Measurements from ENCODE around the gene TMED5.
"Not testable (repeated sequence)": the region's sequence is repeated elsewhere in the genome, so short reads cannot be mapped to it uniquely, and the experiment has no call there.

The TMED5 gene

GRCh38 chr1:93194231-93194990, 14.2 kb upstream of the TMED5 start:
- DNase-seq (ENCODE audit: extremely low read depth, low read depth): no peak
- no peak for TF ChIP-seq CTCF (IDR thresholded peaks at IDR 0.05; ENCODE audit: low read depth, low read length, missing control alignments)
- H3K4me3 ChIP-seq (replicated peaks; ENCODE audit: low read depth, low read length): no peak overlapping the region

GRCh38 chr1:93190432-93190831, 10.2 kb upstream of the TMED5 start:
- DNase-seq (ENCODE audit: extremely low read depth, low read depth): no peak
- no peak overlapping the region for H3K4me3 ChIP-seq (replicated peaks; ENCODE audit: low read depth, low read length)
- TF ChIP-seq CTCF (IDR thresholded peaks at IDR 0.05; ENCODE audit: low read depth, low read length, missing control alignments): no peak

- DNase-seq (ENCODE audit: extremely low read depth, low read depth): no peak
- no peak for TF ChIP-seq CTCF (IDR thresholded peaks at IDR 0.05; ENCODE audit: low read depth, low read length, missing control alignments)
- H3K4me3 ChIP-seq (replicated peaks; ENCODE audit: low read depth, low read length): no peak overlapping the region
These were observed 6.5 kb upstream of the TMED5 start for GRCh38 chr1:93186667-93187066.

- DNase-seq (ENCODE audit: extremely low read depth, low read depth): no peak
- H3K4me3 ChIP-seq (replicated peaks; ENCODE audit: low read depth, low read length): peak within 1 kb of the TSS; percentile 84
- TF ChIP-seq CTCF (IDR thresholded peaks at IDR 0.05; ENCODE audit: low read depth, low read length, missing control alignments): no peak
These were observed 755 bp upstream of the TMED5 start, which contains the start of gene CCDC18 for GRCh38 chr1:93180723-93181613. Gene CCDC18 (plus strand): TSS chr1:93180724. CDS start chr1:93183362, 2,638 bp downstream.

GRCh38 chr1:93178418-93178817, 1.8 kb downstream of the TMED5 start:
- no peak for TF ChIP-seq CTCF (IDR thresholded peaks at IDR 0.05; ENCODE audit: low read depth, low read length, missing control alignments)
- DNase-seq (ENCODE audit: extremely low read depth, low read depth): no peak
- H3K4me3 ChIP-seq (replicated peaks; ENCODE audit: low read depth, low read length): peak overlapping the region; percentile 84

GRCh38 chr1:93177991-93178390, 2.2 kb downstream of the TMED5 start:
- DNase-seq (ENCODE audit: extremely low read depth, low read depth): no peak
- TF ChIP-seq CTCF (IDR thresholded peaks at IDR 0.05; ENCODE audit: low read depth, low read length, missing control alignments): no peak

GRCh38 chr1:93174638-93175037, 5.6 kb downstream of the TMED5 start:
- not testable (repeated sequence) for H3K4me3 ChIP-seq (replicated peaks; ENCODE audit: low read depth, low read length); DNase-seq (ENCODE audit: extremely low read depth, low read depth)

More at GRCh38 chr1:93177991-93178390, 2.2 kb downstream of the TMED5 start:
- peak overlapping the region; percentile 84 for H3K4me3 ChIP-seq (replicated peaks; ENCODE audit: low read depth, low read length)

Measured in HFF-Myc (cell line).